ENCODE measurements around the gene NRARP. TPM values are rescaled to one million over a fixed set of nuclear protein-coding genes. Genes with fewer than 3 reads are reported as not detected.

The NRARP gene
- total RNA-seq, 1 experiment from 2014 or later: 23.8 TPM

GRCh38 chr9:137255448-137256114 is 46.5 kb downstream of the NRARP start:
- TF ChIP-seq CTCF (conservative IDR thresholded peaks at IDR 0.05): no peak
- H3K9me3 Mint-ChIP-seq: no peaks in the 10 kb centered on the region; a peak in 1 of 5 replicates
- Histone ChIP-seq H2BK20ac (ENCODE audit: low read depth, low read length, poor library complexity, severe bottlenecking) (no peak overlapping the region), H3K18ac (ENCODE audit: insufficient read length, low read depth, low read length) (no peak overlapping the region), H4K91ac (ENCODE audit: insufficient read length, low read depth, low read length) (no peak overlapping the region), H3K9me3 (ENCODE audit: control insufficient read depth, low read depth, low read length) (no peaks in the 10 kb centered on the region), H3K4ac (ENCODE audit: low read depth, low read length) (no peak overlapping the region), H2BK5ac (ENCODE audit: insufficient read length, low read length) (no peak overlapping the region), H3K27me3 (ENCODE audit: insufficient read depth, low read length) (no peaks in the 10 kb centered on the region), H2BK12ac (ENCODE audit: insufficient read length, low read depth, low read length) (no peak overlapping the region), H3K79me2 (ENCODE audit: insufficient read depth, low read length) (peaks cover 6% of the 10 kb centered on the region; the same call in 1 of the 2 replicates), H3K23ac (ENCODE audit: insufficient read length, low read depth, low read length) (no peak overlapping the region), H2BK15ac (ENCODE audit: low read depth, low read length) (no peak overlapping the region), H3K23me2 (ENCODE audit: insufficient read length, low read depth, low read length, poor library complexity, severe bottlenecking) (peaks cover 14% of the 10 kb centered on the region), H2BK120ac (ENCODE audit: low read depth, low read length, poor library complexity, severe bottlenecking) (no peak overlapping the region), H2AK5ac (ENCODE audit: insufficient read length, low read length) (no peak overlapping the region), H3K4me1 (ENCODE audit: insufficient read depth, low read length) (no peaks in the 10 kb centered on the region), H3K27ac (ENCODE audit: insufficient read length, low read depth, low read length) (no peak overlapping the region), H4K20me1 (ENCODE audit: control insufficient read depth, insufficient read depth, insufficient read length) (no peaks in the 10 kb centered on the region), H3K56ac (ENCODE audit: insufficient read length, low read depth, low read length) (no peak overlapping the region), H2AFZ (ENCODE audit: low read length) (no peak overlapping the region), H3K9ac (ENCODE audit: extremely low read depth, insufficient read length, low read length) (peak overlapping the region; percentile 43), H3K14ac (ENCODE audit: insufficient read depth, low read length) (no peak overlapping the region), H3T11ph (ENCODE audit: low read length) (no peak overlapping the region), H4K5ac (ENCODE audit: insufficient read length, low read depth, low read length) (no peak overlapping the region), H3K79me1 (ENCODE audit: insufficient read depth, low read depth, low read length, poor library complexity, severe bottlenecking) (peaks cover 5% of the 10 kb centered on the region), H4K8ac (replicated peaks; ENCODE audit: insufficient read length, low read depth, low read length) (no peak overlapping the region), H3K4me2 (ENCODE audit: insufficient read depth, insufficient read length, low read length) (peak overlapping the region; percentile 68)
- peak overlapping the region; percentile 84 to 91 for H3K4me3 Mint-ChIP-seq
- WGBS (ENCODE audit: extremely low coverage, insufficient read length, low lambda C conversion rate): no CpG with 5 or more reads among the region's 51 CpGs
- H3K27me3 Mint-ChIP-seq (ENCODE audit: low read depth): no peaks in the 10 kb centered on the region
- H3K36me3 Mint-ChIP-seq (ENCODE audit: insufficient read depth in 1 of 3, low read depth in 3 of 3): peaks cover 16 to 27% (median 25%) of the 10 kb centered on the region in 3 experiments; a peak in 6 of 7 replicates
- H3K27ac Mint-ChIP-seq: peak overlapping the region in 1 of 3 experiments; percentile 18; a peak in 2 of 7 replicates
- DNase-seq: peak; percentile 74
- H3K4me1 Mint-ChIP-seq: peaks cover 8 to 19% of the 10 kb centered on the region in 2 experiments
